HepG2 (cell line): ENCODE results near the gene TTC22. TPM values are rescaled to one million over a fixed set of nuclear protein-coding genes. Genes with fewer than 3 reads are reported as not detected.

Source experiments
- AGO2 ChIP-seq: fragments of 200-400 bp; formaldehyde crosslinking; optimal IDR thresholded peaks from 2 replicates; pipeline ENCODE3; 2017; ENCODE audit warnings: mild to moderate bottlenecking, low read depth, low read length, moderate library complexity
- AKAP8 ChIP-seq: sonication (generic); formaldehyde crosslinking; IDR thresholded peaks from 2 replicates; pipeline ENCODE4 v1.5.1; 2020; ENCODE audit warnings: mild to moderate bottlenecking, missing genetic modification reagents
- GABPB1 ChIP-seq: IDR thresholded peaks from 2 replicates; pipeline ENCODE4 v1.6.1; 2016; ENCODE audit warnings: mild to moderate bottlenecking, missing genetic modification reagents, moderate library complexity, missing compliant biosample characterization
- KDM2A ChIP-seq: sonication (generic); formaldehyde crosslinking; IDR thresholded peaks from 2 replicates; pipeline ENCODE4 v1.4.0; 2020; ENCODE audit warnings: low read depth, missing genetic modification reagents, borderline replicate concordance
- POLR2AphosphoS2 ChIP-seq: IDR thresholded peaks from 2 replicates; pipeline ENCODE4 v1.6.1; 2011; ENCODE audit warnings: low read depth, low read length, improper control_type of control experiment
- POLR2AphosphoS5 ChIP-seq: IDR thresholded peaks from 2 replicates; pipeline ENCODE4 v1.6.1; 2012; ENCODE audit warnings: low read depth, low read length
- RFX1 ChIP-seq: fragments of 450-650 bp; IDR thresholded peaks from 2 replicates; pipeline ENCODE4 v1.6.1; 2017
- RFX5 ChIP-seq: IDR thresholded peaks from 2 replicates; pipeline ENCODE4 v1.6.1; 2011; ENCODE audit warnings: low read depth, low read length, improper control_type of control experiment
- ZFP90 ChIP-seq: sonication (generic); formaldehyde crosslinking; IDR thresholded peaks from 2 replicates; pipeline ENCODE4 v1.8.0; 2022; ENCODE audit warnings: missing genetic modification reagents, mild to moderate bottlenecking, inconsistent platforms, borderline replicate concordance
- ZNF296 ChIP-seq: sonication (generic); formaldehyde crosslinking; conservative IDR thresholded peaks from 2 replicates; pipeline ENCODE4 v1.5.0; 2020; ENCODE audit warnings: mild to moderate bottlenecking, missing genetic modification reagents
- ZNF350 ChIP-seq: sonication (generic); formaldehyde crosslinking; IDR thresholded peaks from 2 replicates; pipeline ENCODE4 v1.4.0; 2020; ENCODE audit warnings: mild to moderate bottlenecking, low read depth, missing genetic modification reagents, borderline replicate concordance
- ZNF501 ChIP-seq: sonication (generic); formaldehyde crosslinking; IDR thresholded peaks from 2 replicates; pipeline ENCODE4 v1.5.1; 2020; ENCODE audit warnings: mild to moderate bottlenecking, moderate library complexity, missing genetic modification reagents
- ZNF687 ChIP-seq: sonication (generic); formaldehyde crosslinking; IDR thresholded peaks from 2 replicates; pipeline ENCODE4 v1.5.1; 2020; ENCODE audit warnings: mild to moderate bottlenecking, missing genetic modification reagents, moderate library complexity
- ZNF772 ChIP-seq: sonication (generic); formaldehyde crosslinking; IDR thresholded peaks from 2 replicates; pipeline ENCODE4 v1.5.0; 2020; ENCODE audit warnings: mild to moderate bottlenecking, missing genetic modification reagents
- ZNF773 ChIP-seq: sonication (generic); formaldehyde crosslinking; IDR thresholded peaks from 2 replicates; pipeline ENCODE4 v1.4.0; 2020; ENCODE audit warnings: missing genetic modification reagents, borderline replicate concordance
- polyA plus RNA-seq, 8 experiments: library from polyadenylated mRNA; depleted of rRNA in 3 of 8; stranded (reverse) in 7 of 8; unstranded in 1 of 8; fragments of >200 nt; fragmentation: Illumina TruSeq in 4 of 8; extraction: Trizol in 4 of 8; gene quantifications; 2 replicates each; pipeline versions ENCODE4 v1.2.1 to v1.2.3, GENCODE V29; 2011 to 2016; ENCODE audit warnings: low read depth in 4 of 8, missing spikeins in 1 of 8, mixed read lengths in 1 of 8; ENCODE audit not compliant: insufficient read depth in 1 of 8
- total RNA-seq, 5 experiments: library from RNA; depleted of rRNA; stranded (reverse); fragments of >200 nt; fragmentation: Illumina TruSeq; extraction: Trizol; gene quantifications; 2 replicates each; pipeline ENCODE4 v1.2.3, GENCODE V29; 2016; ENCODE audit warnings: low read depth in 1 of 5
- TF ChIP-seq, protein P1 (sequence below): sonication (generic); formaldehyde crosslinking; IDR thresholded peaks from 2 replicates; pipeline ENCODE4 v1.4.0; 2020; ENCODE audit warnings: mild to moderate bottlenecking, missing genetic modification reagents
- TF ChIP-seq, protein P2 (sequence below): sonication (generic); formaldehyde crosslinking; IDR thresholded peaks from 2 replicates; pipeline ENCODE4 v1.8.0; 2022; ENCODE audit warnings: mild to moderate bottlenecking, missing genetic modification reagents, moderate library complexity
- TF ChIP-seq, protein P3 (sequence below): sonication (generic); formaldehyde crosslinking; IDR thresholded peaks from 2 replicates; pipeline ENCODE4 v1.4.0; 2020; ENCODE audit warnings: missing genetic modification reagents, borderline replicate concordance

TTC22 gene
- total and polyA plus RNA-seq, 2 of the 13 experiments (the other 11 are each of a cell fraction or from before 2014, with no cell fraction given), result not detected

- TF ChIP-seq RFX5, result no peak
- 0 out of 2 replicates have a peak, but pooled peaks have one; percentile 1 for TF ChIP-seq POLR2AphosphoS5
- no peak for TF ChIP-seq RFX1
- peak; percentile 44; the same call in 1 of the 2 replicates for TF ChIP-seq ZNF687 (CRISPR knock-in tag)
- no peak for TF ChIP-seq ZNF772
- 0 out of 2 replicates have a peak, but pooled peaks have one; percentile 35 for TF ChIP-seq ZFP90 (CRISPR knock-in tag)
- TF ChIP-seq GABPB1 (CRISPR knock-in tag), result no peak
- TF ChIP-seq ZNF350, result no peak
- peak; percentile 69 for TF ChIP-seq KDM2A
- TF ChIP-seq, protein P1, sequence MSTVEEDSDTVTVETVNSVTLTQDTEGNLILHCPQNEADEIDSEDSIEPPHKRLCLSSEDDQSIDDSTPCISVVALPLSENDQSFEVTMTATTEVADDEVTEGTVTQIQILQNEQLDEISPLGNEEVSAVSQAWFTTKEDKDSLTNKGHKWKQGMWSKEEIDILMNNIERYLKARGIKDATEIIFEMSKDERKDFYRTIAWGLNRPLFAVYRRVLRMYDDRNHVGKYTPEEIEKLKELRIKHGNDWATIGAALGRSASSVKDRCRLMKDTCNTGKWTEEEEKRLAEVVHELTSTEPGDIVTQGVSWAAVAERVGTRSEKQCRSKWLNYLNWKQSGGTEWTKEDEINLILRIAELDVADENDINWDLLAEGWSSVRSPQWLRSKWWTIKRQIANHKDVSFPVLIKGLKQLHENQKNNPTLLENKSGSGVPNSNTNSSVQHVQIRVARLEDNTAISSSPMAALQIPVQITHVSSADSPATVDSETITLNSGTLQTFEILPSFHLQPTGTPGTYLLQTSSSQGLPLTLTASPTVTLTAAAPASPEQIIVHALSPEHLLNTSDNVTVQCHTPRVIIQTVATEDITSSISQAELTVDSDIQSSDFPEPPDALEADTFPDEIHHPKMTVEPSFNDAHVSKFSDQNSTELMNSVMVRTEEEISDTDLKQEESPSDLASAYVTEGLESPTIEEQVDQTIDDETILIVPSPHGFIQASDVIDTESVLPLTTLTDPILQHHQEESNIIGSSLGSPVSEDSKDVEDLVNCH (CRISPR knock-in tag), result no peak
- TF ChIP-seq, protein P2, sequence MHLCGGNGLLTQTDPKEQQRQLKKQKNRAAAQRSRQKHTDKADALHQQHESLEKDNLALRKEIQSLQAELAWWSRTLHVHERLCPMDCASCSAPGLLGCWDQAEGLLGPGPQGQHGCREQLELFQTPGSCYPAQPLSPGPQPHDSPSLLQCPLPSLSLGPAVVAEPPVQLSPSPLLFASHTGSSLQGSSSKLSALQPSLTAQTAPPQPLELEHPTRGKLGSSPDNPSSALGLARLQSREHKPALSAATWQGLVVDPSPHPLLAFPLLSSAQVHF (CRISPR knock-in tag), result no peak
- TF ChIP-seq POLR2AphosphoS2, result peak; percentile 14; the same call in 1 of the 2 replicates
- peak; percentile 48; the same call in 1 of the 2 replicates for TF ChIP-seq ZNF501 (CRISPR knock-in tag)
- no peak for TF ChIP-seq ZNF773 (CRISPR knock-in tag)
- TF ChIP-seq, protein P3, sequence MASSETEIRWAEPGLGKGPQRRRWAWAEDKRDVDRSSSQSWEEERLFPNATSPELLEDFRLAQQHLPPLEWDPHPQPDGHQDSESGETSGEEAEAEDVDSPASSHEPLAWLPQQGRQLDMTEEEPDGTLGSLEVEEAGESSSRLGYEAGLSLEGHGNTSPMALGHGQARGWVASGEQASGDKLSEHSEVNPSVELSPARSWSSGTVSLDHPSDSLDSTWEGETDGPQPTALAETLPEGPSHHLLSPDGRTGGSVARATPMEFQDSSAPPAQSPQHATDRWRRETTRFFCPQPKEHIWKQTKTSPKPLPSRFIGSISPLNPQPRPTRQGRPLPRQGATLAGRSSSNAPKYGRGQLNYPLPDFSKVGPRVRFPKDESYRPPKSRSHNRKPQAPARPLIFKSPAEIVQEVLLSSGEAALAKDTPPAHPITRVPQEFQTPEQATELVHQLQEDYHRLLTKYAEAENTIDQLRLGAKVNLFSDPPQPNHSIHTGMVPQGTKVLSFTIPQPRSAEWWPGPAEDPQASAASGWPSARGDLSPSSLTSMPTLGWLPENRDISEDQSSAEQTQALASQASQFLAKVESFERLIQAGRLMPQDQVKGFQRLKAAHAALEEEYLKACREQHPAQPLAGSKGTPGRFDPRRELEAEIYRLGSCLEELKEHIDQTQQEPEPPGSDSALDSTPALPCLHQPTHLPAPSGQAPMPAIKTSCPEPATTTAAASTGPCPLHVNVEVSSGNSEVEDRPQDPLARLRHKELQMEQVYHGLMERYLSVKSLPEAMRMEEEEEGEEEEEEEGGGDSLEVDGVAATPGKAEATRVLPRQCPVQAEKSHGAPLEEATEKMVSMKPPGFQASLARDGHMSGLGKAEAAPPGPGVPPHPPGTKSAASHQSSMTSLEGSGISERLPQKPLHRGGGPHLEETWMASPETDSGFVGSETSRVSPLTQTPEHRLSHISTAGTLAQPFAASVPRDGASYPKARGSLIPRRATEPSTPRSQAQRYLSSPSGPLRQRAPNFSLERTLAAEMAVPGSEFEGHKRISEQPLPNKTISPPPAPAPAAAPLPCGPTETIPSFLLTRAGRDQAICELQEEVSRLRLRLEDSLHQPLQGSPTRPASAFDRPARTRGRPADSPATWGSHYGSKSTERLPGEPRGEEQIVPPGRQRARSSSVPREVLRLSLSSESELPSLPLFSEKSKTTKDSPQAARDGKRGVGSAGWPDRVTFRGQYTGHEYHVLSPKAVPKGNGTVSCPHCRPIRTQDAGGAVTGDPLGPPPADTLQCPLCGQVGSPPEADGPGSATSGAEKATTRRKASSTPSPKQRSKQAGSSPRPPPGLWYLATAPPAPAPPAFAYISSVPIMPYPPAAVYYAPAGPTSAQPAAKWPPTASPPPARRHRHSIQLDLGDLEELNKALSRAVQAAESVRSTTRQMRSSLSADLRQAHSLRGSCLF (CRISPR knock-in tag), result no peak
- no peak for TF ChIP-seq ZNF296 (CRISPR knock-in tag)
- TF ChIP-seq AGO2, result peak; percentile 48
- TF ChIP-seq AKAP8 (CRISPR knock-in tag), result peak; percentile 42; the same call in 1 of the 2 replicates
These were observed 45.7 kb upstream of the TTC22 start (continued) for GRCh38 chr1:54846716-54847284.
